UCSD-AML1 (cell line): Measurements from ENCODE around the gene HLA-DQB2.
"Not testable (repeated sequence)": the region's sequence is repeated elsewhere in the genome, so short reads cannot be mapped to it uniquely, and the experiment has no call there.

ENCODE experiments used
- DNase-seq: peaks from one replicate; lab custom pipeline; 2025; ENCODE audit not compliant: unreplicated experiment; lab: John Stamatoyannopoulos, UW

The HLA-DQB2 gene

GRCh38 chr6:32763421-32763820 is at the start of gene HLA-DQB2:
Gene HLA-DQB2 (minus strand): TSS chr6:32763532. CDS start chr6:32763470, 62 bp downstream.
- no peak for DNase-seq

DNA sequence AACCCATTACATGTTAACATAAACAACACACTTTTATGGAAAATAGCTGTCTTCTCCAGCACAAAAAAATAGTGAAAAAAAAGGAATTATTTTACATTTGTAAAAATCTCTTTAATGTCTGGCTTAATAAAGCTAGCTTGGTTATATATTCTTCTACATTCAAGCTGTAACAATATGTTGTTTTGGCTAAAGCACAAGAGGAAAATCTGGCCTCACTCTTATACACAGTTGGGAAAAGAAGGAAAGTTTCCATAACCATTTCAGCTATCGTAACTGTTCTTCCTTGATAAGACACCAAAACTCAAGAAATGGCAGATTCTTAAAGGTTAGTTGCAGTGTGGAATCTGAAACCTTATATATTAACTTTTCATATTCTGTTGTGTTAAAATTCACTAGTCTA is 45.8 kb upstream of the HLA-DQB2 start:
- no peak for DNase-seq

GRCh38 chr6:32807020-32807580 is 43.8 kb upstream of the HLA-DQB2 start:
- no peak for DNase-seq

DNA sequence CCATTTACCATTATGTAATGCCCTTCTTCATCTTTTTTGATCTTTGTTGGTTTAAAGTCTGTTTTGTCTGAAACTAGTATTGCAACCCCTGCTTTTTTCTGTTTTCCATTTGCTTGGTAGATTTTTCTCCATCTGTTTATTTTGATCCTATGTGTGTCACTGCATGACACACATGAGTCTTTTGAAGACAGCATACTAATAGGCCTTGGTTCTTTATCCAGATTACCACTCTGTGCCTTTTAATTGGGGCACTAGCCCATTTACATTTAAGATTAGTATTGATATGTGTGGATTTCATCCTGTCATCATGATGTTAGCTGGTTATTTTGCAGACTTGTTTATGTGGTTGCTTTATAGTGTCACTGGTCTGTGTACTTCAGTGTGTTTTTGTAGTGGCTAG is 42.1 kb upstream of the HLA-DQB2 start:
- DNase-seq = not testable (repeated sequence)

GRCh38 chr6:32803416-32803815 is 40.1 kb upstream of the HLA-DQB2 start:
- no peak for DNase-seq

DNA sequence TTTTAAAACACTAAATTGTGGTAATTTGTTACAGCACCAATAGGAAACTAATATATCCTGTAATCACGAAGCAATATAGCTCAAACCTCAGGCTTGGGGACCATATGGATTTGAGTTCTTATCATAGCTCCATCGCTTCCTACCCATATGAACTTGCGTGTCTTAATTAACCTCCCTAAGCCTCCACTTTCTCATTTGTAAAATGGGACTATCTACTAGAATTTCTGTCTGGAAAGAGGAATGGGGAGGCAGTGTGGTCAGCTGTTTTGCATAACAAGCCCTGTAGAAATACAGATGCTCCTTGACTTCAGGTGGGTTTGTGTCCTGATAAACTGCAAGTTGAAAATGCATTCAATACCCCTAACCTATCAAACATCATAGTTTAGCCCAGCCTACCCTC is 36.4 kb upstream of the HLA-DQB2 start:
- DNase-seq = no peak

- DNase-seq = no peak
Observed at GRCh38 chr6:32799168-32799567, 35.8 kb upstream of the HLA-DQB2 start.

- peak; percentile 81 for DNase-seq
Observed at GRCh38 chr6:32796848-32797776, 33.8 kb upstream of the HLA-DQB2 start.

- no peak for DNase-seq
Observed at GRCh38 chr6:32794510-32794909, 31.2 kb upstream of the HLA-DQB2 start.

DNA sequence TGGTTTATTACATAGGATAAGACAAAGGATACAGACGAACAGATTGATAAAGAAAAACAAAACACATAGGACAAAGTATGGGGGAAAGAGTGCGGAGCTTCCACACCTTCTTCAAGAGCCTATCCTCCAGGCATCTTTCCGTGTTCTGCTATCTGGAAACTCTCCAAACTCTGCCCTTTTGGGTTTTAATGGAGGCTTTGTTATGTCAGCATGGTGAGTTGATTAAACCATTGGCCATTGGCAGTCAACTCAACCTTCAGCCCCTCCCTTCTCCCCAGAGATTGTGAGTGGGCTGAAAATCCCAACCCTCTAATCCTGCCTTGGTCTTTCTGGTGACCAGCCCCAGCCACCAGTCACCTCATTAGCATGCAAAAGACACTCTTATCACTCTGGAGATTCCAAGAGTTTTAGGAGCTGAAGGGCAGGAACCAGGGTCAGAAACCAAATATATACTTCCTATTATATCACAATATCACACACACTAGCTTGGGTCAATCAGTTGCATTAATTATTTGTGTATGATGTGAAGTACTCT is 29.6 kb upstream of the HLA-DQB2 start:
- no peak for DNase-seq

DNA sequence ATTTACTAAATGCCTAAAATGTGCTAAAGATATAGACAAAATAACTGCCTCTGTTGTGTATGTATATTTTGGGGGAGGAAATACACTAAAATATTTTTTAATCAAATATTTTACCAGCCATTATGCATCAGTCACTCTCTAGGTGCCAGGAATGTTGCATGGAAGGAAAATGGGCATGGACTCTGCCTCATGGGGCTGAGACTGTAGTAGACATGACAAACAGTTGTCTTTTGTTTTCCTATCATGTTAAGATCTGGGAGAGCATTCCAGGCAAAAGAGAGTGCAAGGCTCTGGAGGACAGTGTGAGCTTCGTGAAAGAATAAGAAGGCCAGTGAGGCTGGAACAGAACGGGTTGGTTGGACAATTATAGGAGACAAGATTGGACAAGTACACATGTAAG is 27.0 kb upstream of the HLA-DQB2 start:
- DNase-seq = no peak

DNA sequence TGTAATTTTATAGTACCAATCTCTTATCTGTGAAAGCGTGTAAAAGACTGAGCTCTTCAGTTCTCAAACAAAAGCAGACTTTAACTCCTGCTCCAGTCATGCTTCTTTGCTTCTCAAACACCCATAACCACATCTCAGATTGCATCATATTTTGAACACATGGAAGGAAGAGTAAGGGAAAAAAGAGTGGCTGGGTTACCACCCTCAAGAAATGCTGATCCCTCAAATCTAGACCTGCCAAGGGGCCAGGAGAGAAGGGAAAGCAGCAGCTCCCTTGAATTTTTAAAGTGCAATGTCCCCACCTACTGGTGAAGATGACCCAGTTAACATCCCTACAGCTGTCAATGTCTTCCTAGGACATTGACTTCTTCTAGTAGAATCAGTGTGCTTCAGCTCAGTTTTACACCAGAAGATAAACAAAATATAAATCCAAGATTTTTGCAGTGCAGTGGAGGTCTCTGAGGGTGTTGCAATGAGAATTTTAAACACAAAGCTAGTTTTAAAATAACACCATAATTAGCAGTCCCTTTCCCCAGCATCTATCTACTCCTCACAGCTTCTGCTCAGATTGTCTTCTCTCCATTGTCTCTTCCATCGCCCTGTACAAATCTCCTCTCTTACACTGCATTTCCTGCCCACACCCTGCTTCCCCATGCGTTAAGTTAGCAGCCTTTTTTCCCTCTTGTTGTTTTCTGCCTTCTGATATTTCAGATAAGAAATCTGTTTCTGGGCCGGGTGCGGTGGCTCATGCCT is 22.6 kb upstream of the HLA-DQB2 start:
- DNase-seq = no peak

GRCh38 chr6:32782923-32783322 is 19.6 kb upstream of the HLA-DQB2 start:
- DNase-seq = not testable (repeated sequence)

DNA sequence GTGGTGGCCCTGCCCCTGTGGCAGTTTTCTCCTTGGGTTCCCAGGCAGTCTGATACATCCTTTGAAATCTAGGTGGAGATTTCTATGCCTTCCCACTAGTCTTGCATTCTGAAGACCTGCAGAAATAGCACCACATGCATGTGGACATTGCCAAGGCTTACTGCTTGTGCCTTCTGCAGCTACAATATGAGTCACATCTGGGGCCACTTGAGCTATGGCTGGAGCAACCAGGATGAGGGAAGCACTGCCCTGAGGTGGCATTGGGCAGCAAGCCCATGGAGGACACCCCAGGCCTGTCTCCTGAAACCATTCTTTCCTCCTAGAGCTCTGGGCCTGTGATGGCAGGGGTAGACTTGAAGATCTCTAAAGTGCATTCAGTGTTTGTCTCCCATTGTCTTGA is 15.7 kb upstream of the HLA-DQB2 start:
- no peak for DNase-seq

DNA sequence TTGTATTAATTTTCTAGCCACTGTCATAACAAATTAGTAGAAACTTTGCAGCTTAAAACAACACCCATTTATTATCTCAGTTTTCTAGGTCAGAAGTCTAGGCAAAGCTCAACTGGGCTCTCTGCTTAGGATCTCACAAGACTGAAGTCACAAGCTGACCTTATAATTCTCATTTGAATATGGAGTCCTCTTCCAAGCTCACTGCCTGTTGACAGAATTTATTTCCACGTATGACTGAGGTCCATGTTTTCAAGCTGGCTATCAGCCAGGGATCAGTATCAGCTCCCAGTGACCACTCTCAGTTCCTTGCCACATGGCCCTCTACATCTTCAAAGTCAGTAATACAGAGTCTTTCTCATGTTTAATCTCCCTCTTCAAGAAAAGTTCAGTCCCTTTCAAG is 11.7 kb upstream of the HLA-DQB2 start:
- no peak for DNase-seq

GRCh38 chr6:32774426-32774825 is 11.1 kb upstream of the HLA-DQB2 start:
- no peak for DNase-seq

DNA sequence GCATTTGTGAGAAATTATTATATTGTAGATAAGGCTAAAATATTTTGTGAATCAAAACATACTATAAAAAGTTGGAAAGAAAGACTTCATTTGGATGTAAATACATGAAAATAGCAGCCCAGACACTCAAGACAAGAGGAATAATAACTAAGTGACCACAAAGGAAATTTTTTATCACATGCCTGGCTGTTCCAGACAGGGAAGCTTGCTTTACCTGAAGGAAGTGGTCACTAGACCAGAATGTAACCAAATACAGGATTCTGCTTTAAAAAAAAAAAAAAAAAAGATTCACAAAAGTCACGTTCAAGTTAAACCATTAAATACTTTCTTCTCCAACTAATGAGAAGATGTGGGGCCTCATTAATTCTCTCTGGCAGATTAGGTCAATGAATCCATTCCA is 9.3 kb upstream of the HLA-DQB2 start:
- no peak for DNase-seq

GRCh38 chr6:32764048-32764447 is 716 bp upstream of the HLA-DQB2 start:
- DNase-seq = no peak

DNA sequence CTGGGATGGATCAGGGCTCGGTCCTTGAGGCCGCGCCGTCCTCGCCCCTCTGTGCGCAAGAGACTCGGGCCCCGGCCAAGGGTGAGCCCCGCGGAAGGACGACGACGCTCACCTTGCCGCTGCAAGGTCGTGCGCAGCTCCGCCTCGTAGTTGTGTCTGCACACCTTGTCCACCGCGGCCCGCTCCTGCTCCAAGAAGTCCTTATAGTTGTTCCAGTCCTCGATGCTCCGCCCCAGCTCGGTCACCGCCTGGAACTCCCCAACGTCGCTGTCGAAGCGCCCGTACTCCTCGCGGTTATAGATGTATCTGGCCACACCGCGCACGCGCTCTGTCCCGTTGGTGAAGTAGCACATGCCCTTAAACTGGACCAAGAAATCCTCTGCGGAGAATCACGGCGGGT is 1.8 kb downstream of the HLA-DQB2 start:
- no peak for DNase-seq

DNA sequence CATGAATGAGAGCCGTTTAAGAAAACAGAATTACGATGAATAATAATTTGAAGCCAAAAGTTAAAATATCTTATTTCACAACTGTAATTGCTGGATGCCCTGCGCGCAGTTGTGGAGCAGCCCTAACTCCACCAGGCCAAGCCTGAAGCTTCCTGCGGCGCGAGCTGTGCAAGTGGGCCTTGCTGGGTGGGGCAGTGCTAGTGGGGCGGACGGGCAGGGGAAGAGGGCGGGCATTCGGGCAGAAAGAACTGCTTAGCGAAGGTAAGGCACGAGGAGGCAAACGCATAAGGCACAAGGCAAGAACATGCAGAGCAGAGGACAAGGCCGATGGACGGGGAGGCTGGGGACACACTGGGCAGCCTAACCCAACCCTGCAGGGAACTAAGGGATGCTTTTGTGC is 2.3 kb downstream of the HLA-DQB2 start:
- no peak for DNase-seq

GRCh38 chr6:32759669-32760068 is 3.7 kb downstream of the HLA-DQB2 start:
- DNase-seq = no peak

DNA sequence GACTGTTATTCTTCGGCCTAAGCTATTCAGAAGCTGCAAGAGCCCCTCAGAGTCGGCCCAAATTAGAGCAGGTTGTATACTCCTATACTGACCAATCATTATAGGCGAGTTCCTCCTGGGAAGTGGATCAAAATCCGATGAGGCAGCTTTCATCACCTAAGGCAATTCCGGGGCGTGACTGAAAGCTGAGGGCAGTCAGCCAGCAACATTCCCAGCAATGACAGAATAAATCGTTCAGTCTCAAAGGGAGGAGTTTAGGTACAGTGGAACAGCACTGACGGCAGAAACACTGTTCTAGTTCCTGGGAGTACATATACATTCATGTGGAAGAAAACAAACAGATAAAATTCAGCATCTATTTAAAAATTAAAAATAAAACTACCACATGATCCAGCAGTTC is 10.8 kb downstream of the HLA-DQB2 start:
- DNase-seq = no peak
